ENCODE measurements around the gene MTMR10.

MTMR10 gene

GRCh38 chr15:31013863-31014607, 22.6 kb upstream of the MTMR10 start:
- DNase-seq (ENCODE audit: low read depth): no peak
- TF ChIP-seq CTCF (IDR thresholded peaks at IDR 0.05; ENCODE audit: insufficient read depth, low read depth, low read length, missing control alignments): no peak
- no peak overlapping the region for H3K4me3 ChIP-seq (ENCODE audit: low read length)

- no peak overlapping the region for H3K4me3 ChIP-seq (ENCODE audit: low read length)
- no peak for TF ChIP-seq CTCF (IDR thresholded peaks at IDR 0.05; ENCODE audit: insufficient read depth, low read depth, low read length, missing control alignments)
- no peak for DNase-seq (ENCODE audit: low read depth)
Measured at GRCh38 chr15:31012455-31012854, 21.0 kb upstream of the MTMR10 start.

- TF ChIP-seq CTCF (IDR thresholded peaks at IDR 0.05; ENCODE audit: insufficient read depth, low read depth, low read length, missing control alignments): no peak
- DNase-seq (ENCODE audit: low read depth): peak; percentile 69
Measured at GRCh38 chr15:31010036-31010435, 18.6 kb upstream of the MTMR10 start.

GRCh38 chr15:31005660-31006059, 14.2 kb upstream of the MTMR10 start:
- TF ChIP-seq CTCF (IDR thresholded peaks at IDR 0.05; ENCODE audit: insufficient read depth, low read depth, low read length, missing control alignments): no peak
- DNase-seq (ENCODE audit: low read depth): no peak
- H3K4me3 ChIP-seq (ENCODE audit: low read length): no peak overlapping the region

More at GRCh38 chr15:31010036-31010435, 18.6 kb upstream of the MTMR10 start:
- no peak overlapping the region for H3K4me3 ChIP-seq (ENCODE audit: low read length)

- no peak for DNase-seq (ENCODE audit: low read depth)
- no peak overlapping the region for H3K4me3 ChIP-seq (ENCODE audit: low read length)
- TF ChIP-seq CTCF (IDR thresholded peaks at IDR 0.05; ENCODE audit: insufficient read depth, low read depth, low read length, missing control alignments): no peak
Measured at GRCh38 chr15:31004220-31004733, 12.8 kb upstream of the MTMR10 start.

GRCh38 chr15:31001702-31002101, 10.3 kb upstream of the MTMR10 start:
- peak; percentile 80 for DNase-seq (ENCODE audit: low read depth)

More at GRCh38 chr15:31001702-31002101, 10.3 kb upstream of the MTMR10 start:
- no peak for TF ChIP-seq CTCF (IDR thresholded peaks at IDR 0.05; ENCODE audit: insufficient read depth, low read depth, low read length, missing control alignments)
- H3K4me3 ChIP-seq (ENCODE audit: low read length): no peak overlapping the region
